Smooth muscle cell (in vitro differentiated cells): ENCODE results near the gene BLVRA. TPM values are rescaled to one million over a fixed set of nuclear protein-coding genes. Genes with fewer than 3 reads are reported as not detected.

Experiments
- DNase-seq: peaks from one replicate; lab custom pipeline; 2025; ENCODE audit not compliant: unreplicated experiment; lab: John Stamatoyannopoulos, UW
- H2AFZ ChIP-seq: fragments of 200-600 bp; sonication (generic); 2 replicates; pipeline ENCODE4 v1.6.0; 2016; ENCODE audit warnings: antibody characterized with exemption, low read depth, mild to moderate bottlenecking
- H3F3A ChIP-seq: fragments of 200-600 bp; sonication (generic); 2 replicates; pipeline ENCODE4 v1.6.0; 2017; ENCODE audit warnings: antibody characterized with exemption, low read depth
- H3K27ac ChIP-seq: fragments of 200-600 bp; sonication (generic); 2 replicates; pipeline ENCODE4 v1.5.1; 2016; ENCODE audit warnings: low read depth, mild to moderate bottlenecking
- H3K27me3 ChIP-seq: fragments of 200-600 bp; sonication (generic); 2 replicates; pipeline ENCODE4 v1.6.1; 2016; ENCODE audit warnings: low read depth, mild to moderate bottlenecking
- H3K36me3 ChIP-seq: fragments of 200-600 bp; sonication (generic); 2 replicates; pipeline ENCODE4 v1.5.1; 2016; ENCODE audit warnings: low read depth
- H3K4me1 ChIP-seq: fragments of 200-600 bp; sonication (generic); 2 replicates; pipeline ENCODE4 v1.5.1; 2016; ENCODE audit warnings: low read depth
- H3K4me2 ChIP-seq: fragments of 200-600 bp; sonication (generic); 2 replicates; pipeline ENCODE4 v1.6.0; 2016; ENCODE audit warnings: mild to moderate bottlenecking
- H3K4me3 ChIP-seq: fragments of 200-600 bp; sonication (generic); 2 replicates; pipeline ENCODE4 v1.5.1; 2016; ENCODE audit warnings: mild to moderate bottlenecking
- H3K79me2 ChIP-seq: fragments of 200-600 bp; sonication (generic); 2 replicates; pipeline ENCODE4 v1.6.0; 2016; ENCODE audit warnings: low read depth, mild to moderate bottlenecking
- H3K9ac ChIP-seq: fragments of 200-600 bp; sonication (generic); 2 replicates; pipeline ENCODE4 v1.6.0; 2016; ENCODE audit warnings: low read depth
- H3K9me3 ChIP-seq: fragments of 200-600 bp; sonication (generic); replicated peaks from 2 replicates; pipeline ENCODE4 v1.5.1; 2016; ENCODE audit warnings: low read depth
- H4K20me1 ChIP-seq: fragments of 200-600 bp; sonication (generic); 2 replicates; pipeline ENCODE4 v1.6.0; 2016; ENCODE audit warnings: low read depth
- CTCF ChIP-seq: fragments of 200-600 bp; sonication (generic); IDR thresholded peaks from 2 replicates; pipeline ENCODE4 v1.5.1; 2017; ENCODE audit warnings: borderline replicate concordance, mild to moderate bottlenecking, antibody characterized with exemption; ENCODE audit not compliant: insufficient read depth, poor library complexity, severe bottlenecking
- WGBS: methylation state at CpG from one replicate; pipeline ENCODE4 v1.1.7; 2016; ENCODE audit warnings: low lambda C conversion rate; 5-methylcytosine and 5-hydroxymethylcytosine counted together
- polyA plus RNA-seq: library from polyadenylated mRNA; unstranded; fragments of >200 nt; fragmentation: Nextera tagmentation; extraction: Ambion mirVana; gene quantifications from 2 replicates; pipeline ENCODE4 v1.2.1, GENCODE V29; 2016
- total RNA-seq: library from RNA; depleted of rRNA; stranded (reverse); fragments of >200 nt; gene quantifications from 2 replicates; pipeline ENCODE4 v1.2.3, GENCODE V29; 2014

The BLVRA gene
- total and polyA plus RNA-seq, 2 experiments from 2014 or later: 24.6 to 65.4 TPM

- H3K4me2 ChIP-seq: no peak overlapping the region
- no peaks in the 10 kb centered on the region for H3K9me3 ChIP-seq
- H3K27ac ChIP-seq: no peak overlapping the region
- peaks cover 6% of the 10 kb centered on the region for H3K4me1 ChIP-seq
- H4K20me1 ChIP-seq: peaks cover 37% of the 10 kb centered on the region
- no peak for TF ChIP-seq CTCF
- no peak overlapping the region for H3K9ac ChIP-seq
- H3K4me3 ChIP-seq: no peak overlapping the region
- no peak overlapping the region for H2AFZ ChIP-seq
- H3K27me3 ChIP-seq: no peaks in the 10 kb centered on the region
- H3K79me2 ChIP-seq: peaks cover 75% of the 10 kb centered on the region
- WGBS: 80% methylated on average over 4 of the region's 4 CpGs
- no peaks in the 10 kb centered on the region for H3K36me3 ChIP-seq
- no peak for DNase-seq
- H3F3A ChIP-seq: no peaks in the 10 kb centered on the region
Measured at GRCh38 chr7:43726466-43726865, 32.0 kb upstream of the BLVRA start.

GRCh38 chr7:43727003-43727402 lies 31.5 kb upstream of the BLVRA start:
- H3F3A ChIP-seq: no peaks in the 10 kb centered on the region
- H3K79me2 ChIP-seq: peaks cover 71% of the 10 kb centered on the region
- H3K9ac ChIP-seq: no peak overlapping the region
- H3K36me3 ChIP-seq: no peaks in the 10 kb centered on the region
- peaks cover 31% of the 10 kb centered on the region for H4K20me1 ChIP-seq
- no peak for DNase-seq
- TF ChIP-seq CTCF: no peak
- no peak overlapping the region for H2AFZ ChIP-seq
- no peaks in the 10 kb centered on the region for H3K9me3 ChIP-seq
- peaks cover 6% of the 10 kb centered on the region for H3K4me1 ChIP-seq
- H3K4me3 ChIP-seq: no peak overlapping the region
- H3K4me2 ChIP-seq: no peak overlapping the region
- H3K27me3 ChIP-seq: no peaks in the 10 kb centered on the region
- WGBS: 98% methylated on average over 5 of the region's 5 CpGs
- H3K27ac ChIP-seq: no peak overlapping the region

GRCh38 chr7:43727494-43727893 lies 31.0 kb upstream of the BLVRA start:
- Histone ChIP-seq H2AFZ (no peak overlapping the region), H3K9ac (no peak overlapping the region), H3K36me3 (no peaks in the 10 kb centered on the region), H3K79me2 (peaks cover 66% of the 10 kb centered on the region), H3K9me3 (no peaks in the 10 kb centered on the region), H3K27me3 (no peaks in the 10 kb centered on the region), H4K20me1 (peaks cover 27% of the 10 kb centered on the region), H3K4me2 (no peak overlapping the region), H3K4me3 (no peak overlapping the region), H3K27ac (no peak overlapping the region), H3K4me1 (peaks cover 6% of the 10 kb centered on the region), H3F3A (no peaks in the 10 kb centered on the region)
- no peak for TF ChIP-seq CTCF
- DNase-seq: no peak
- 88% methylated on average over 1 of the region's 1 CpG for WGBS

GRCh38 chr7:43729214-43729923 lies 29.1 kb upstream of the BLVRA start, which contains the start of gene COA1:
COA1 (minus strand) TSS chr7:43729523; CDS start chr7:43648614, 80,909 bp downstream.
- no peaks in the 10 kb centered on the region for H3F3A ChIP-seq
- under 1% methylated on average over 65 of the region's 66 CpGs for WGBS
- no peak for TF ChIP-seq CTCF
- no peaks in the 10 kb centered on the region for H3K9me3 ChIP-seq
- H3K79me2 ChIP-seq: peaks cover 48% of the 10 kb centered on the region
- H3K36me3 ChIP-seq: no peaks in the 10 kb centered on the region
- H3K4me3 ChIP-seq: peak within 1 kb of the TSS; percentile 89
- H3K27ac ChIP-seq: peak within 1 kb of the TSS; percentile 64
- peak within 1 kb of the TSS; percentile 97 for H2AFZ ChIP-seq
- no peaks in the 10 kb centered on the region for H3K27me3 ChIP-seq
- peaks cover 9% of the 10 kb centered on the region for H4K20me1 ChIP-seq
- DNase-seq: peak; percentile 41
- H3K9ac ChIP-seq: peak within 1 kb of the TSS; percentile 80
- H3K4me2 ChIP-seq: peak within 1 kb of the TSS; percentile 91
- H3K4me1 ChIP-seq: peaks cover 6% of the 10 kb centered on the region
